Testis (tissue), 2 donors: ENCODE data around the gene NCOR2.

ENCODE experiments used
- CTCF ChIP-seq, 3 experiments: fragments of 450-650 bp in 2 of 3; fragments of 200-600 bp in 1 of 3; sonication (generic) in 1 of 3; IDR thresholded peaks; one replicate each; pipeline ENCODE4 v1.5.1; 2016 to 2019; ENCODE audit warnings: antibody characterized with exemption in 3 of 3, mild to moderate bottlenecking in 2 of 3, moderate library complexity in 1 of 3
- POLR2A ChIP-seq: fragments of 450-650 bp; IDR thresholded peaks from one replicate; pipeline ENCODE4 v1.6.1; 2017; ENCODE audit warnings: antibody characterized with exemption, mild to moderate bottlenecking, moderate library complexity

- TF ChIP-seq CTCF (IDR thresholded peaks at IDR 0.05) (no peak), POLR2A (no peak)
These were observed 15.9 kb downstream of the NCOR2 start for GRCh38 chr12:124551268-124552144.
